Tibial nerve (tissue), 4 donors: ENCODE measurements around the gene LSM12. TPM values are rescaled to one million over a fixed set of nuclear protein-coding genes. Genes with fewer than 3 reads are reported as not detected.

ENCODE experiments used
- DNase-seq, 2 donors: peaks; one replicate each; pipeline ENCODE4 v3.0.0-alpha.2; 2019; ENCODE audit warnings: low spot score in 2 of 2
- H3K27ac ChIP-seq, 4 donors: fragments of 200-600 bp; sonication (generic) in 3 of 4; one replicate each; pipeline ENCODE4 v1.5.1; 2017 to 2019; ENCODE audit warnings: mild to moderate bottlenecking in 1 of 4
- H3K27me3 ChIP-seq, 2 donors: fragments of 200-600 bp; sonication (generic) in 1 of 2; one replicate each; pipeline versions ENCODE4 v1.5.1 to v1.6.0; 2017 to 2019
- H3K36me3 ChIP-seq, 3 donors: fragments of 200-600 bp; sonication (generic); one replicate each; pipeline ENCODE4 v1.5.1; 2018 to 2019
- H3K4me1 ChIP-seq, 4 donors: fragments of 200-600 bp; sonication (generic) in 3 of 4; one replicate each; pipeline ENCODE4 v1.5.1; 2017 to 2019
- H3K4me3 ChIP-seq, 4 donors: fragments of 200-600 bp; sonication (generic) in 3 of 4; one replicate each; pipeline ENCODE4 v1.5.1; 2017 to 2019; ENCODE audit warnings: mild to moderate bottlenecking in 1 of 4, moderate library complexity in 1 of 4
- H3K9me3 ChIP-seq, 4 donors: fragments of 200-600 bp; sonication (generic) in 3 of 4; one replicate each; pipeline ENCODE4 v1.5.1; 2017 to 2019
- EP300 ChIP-seq, 2 donors: sonication (generic); formaldehyde crosslinking; IDR thresholded peaks; one replicate each; pipeline ENCODE4 v1.6.1; 2017; ENCODE audit warnings: antibody characterized with exemption in 2 of 2, mild to moderate bottlenecking in 1 of 2
- POLR2A ChIP-seq, 2 donors: fragments of 450-650 bp; IDR thresholded peaks; one replicate each; pipeline ENCODE4 v1.6.1; 2017; ENCODE audit warnings: antibody characterized with exemption in 2 of 2, mild to moderate bottlenecking in 2 of 2, moderate library complexity in 2 of 2
- WGBS, 2 donors: methylation state at CpG; one replicate each; pipeline ENCODE4 v1.1.5; 2018; 5-methylcytosine and 5-hydroxymethylcytosine counted together
- total RNA-seq, 4 donors: library from RNA; depleted of rRNA; stranded (reverse); fragments of >200 nt; gene quantifications; one replicate each; pipeline ENCODE4 v1.1.0, GENCODE V29; 2016
- TF ChIP-seq, protein P1 (sequence below), 5 experiments: fragments of 200-600 bp in 3 of 5; fragments of 450-650 bp in 2 of 5; sonication (generic) in 3 of 5; IDR thresholded peaks; one replicate each; pipeline ENCODE4 v1.5.1; 2016 to 2019; ENCODE audit warnings: antibody characterized with exemption in 5 of 5, mild to moderate bottlenecking in 3 of 5, moderate library complexity in 2 of 5

Gene LSM12
- total RNA-seq, 4 donors from 2014 or later = 18.2 to 37.2 (median 23.9) TPM

DNA sequence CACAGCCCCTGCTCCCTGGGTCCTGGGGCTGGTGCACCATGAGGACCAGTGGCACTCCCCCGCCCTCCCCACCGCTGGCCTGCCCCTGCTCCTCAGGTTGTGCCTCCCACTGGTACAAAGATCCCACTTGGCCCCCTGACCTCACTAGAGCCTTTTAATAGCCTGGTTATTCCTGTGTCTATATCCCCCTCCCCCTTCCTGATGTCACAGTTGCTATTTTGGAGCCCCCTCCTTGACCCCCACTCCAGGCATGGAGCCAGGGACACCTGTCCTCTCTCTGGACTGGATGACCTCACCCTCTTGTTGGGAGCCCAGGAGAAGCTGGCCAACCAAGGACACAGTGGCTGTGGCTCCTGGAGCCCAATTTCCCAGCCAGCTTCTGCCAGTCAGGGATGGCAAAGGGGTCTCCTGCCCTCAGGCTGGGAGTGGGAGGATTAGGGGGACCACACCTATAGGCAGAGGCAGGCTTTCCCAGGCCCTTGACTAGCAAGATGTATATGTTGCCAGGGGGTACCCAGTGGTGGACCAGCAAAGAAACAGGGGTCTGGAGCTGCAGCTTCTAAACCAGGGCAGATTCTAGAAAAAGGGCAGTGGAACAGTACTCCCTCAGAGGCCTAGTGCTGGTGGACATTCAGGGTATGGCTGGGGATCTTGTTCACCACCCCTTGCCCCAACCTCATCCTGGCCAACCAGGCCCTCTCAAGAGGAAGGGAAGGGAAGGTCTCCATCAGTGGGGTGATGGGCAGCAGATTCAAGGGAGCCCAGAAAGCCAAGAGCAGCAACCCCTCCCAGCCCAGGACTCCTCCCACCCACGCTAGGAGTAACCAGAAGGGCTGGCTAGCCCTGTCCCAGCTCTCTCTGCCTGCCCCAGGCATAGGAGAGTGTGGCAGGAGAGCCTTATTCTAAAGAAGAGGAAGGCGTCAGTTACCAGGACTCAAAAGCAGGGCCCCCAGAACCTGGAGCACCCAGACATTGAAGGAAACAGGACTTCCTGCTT is 46.1 kb upstream of the LSM12 start:
- Histone ChIP-seq H3K4me3 (no peak overlapping the region), H3K27me3 (no peaks in the 10 kb centered on the region), H3K27ac (peak overlapping the region in 3 of 4 donors; percentile 78 to 82 (median 79)), H3K36me3 (peaks cover 0 to 42% (median 8%) of the 10 kb centered on the region in 3 donors), H3K9me3 (no peaks in the 10 kb centered on the region), H3K4me1 (peaks cover 5 to 99% (median 53%) of the 10 kb centered on the region in 4 donors)
- DNase-seq = no peak
- WGBS, 2 donors = 71 to 76% methylated on average over 4 of the region's 4 CpGs
- TF ChIP-seq EP300 (IDR thresholded peaks at IDR 0.05) (no peak), POLR2A (IDR thresholded peaks at IDR 0.05) (no peak)
- TF ChIP-seq, protein P1, sequence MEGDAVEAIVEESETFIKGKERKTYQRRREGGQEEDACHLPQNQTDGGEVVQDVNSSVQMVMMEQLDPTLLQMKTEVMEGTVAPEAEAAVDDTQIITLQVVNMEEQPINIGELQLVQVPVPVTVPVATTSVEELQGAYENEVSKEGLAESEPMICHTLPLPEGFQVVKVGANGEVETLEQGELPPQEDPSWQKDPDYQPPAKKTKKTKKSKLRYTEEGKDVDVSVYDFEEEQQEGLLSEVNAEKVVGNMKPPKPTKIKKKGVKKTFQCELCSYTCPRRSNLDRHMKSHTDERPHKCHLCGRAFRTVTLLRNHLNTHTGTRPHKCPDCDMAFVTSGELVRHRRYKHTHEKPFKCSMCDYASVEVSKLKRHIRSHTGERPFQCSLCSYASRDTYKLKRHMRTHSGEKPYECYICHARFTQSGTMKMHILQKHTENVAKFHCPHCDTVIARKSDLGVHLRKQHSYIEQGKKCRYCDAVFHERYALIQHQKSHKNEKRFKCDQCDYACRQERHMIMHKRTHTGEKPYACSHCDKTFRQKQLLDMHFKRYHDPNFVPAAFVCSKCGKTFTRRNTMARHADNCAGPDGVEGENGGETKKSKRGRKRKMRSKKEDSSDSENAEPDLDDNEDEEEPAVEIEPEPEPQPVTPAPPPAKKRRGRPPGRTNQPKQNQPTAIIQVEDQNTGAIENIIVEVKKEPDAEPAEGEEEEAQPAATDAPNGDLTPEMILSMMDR (IDR thresholded peaks at IDR 0.05) = no peak

DNA sequence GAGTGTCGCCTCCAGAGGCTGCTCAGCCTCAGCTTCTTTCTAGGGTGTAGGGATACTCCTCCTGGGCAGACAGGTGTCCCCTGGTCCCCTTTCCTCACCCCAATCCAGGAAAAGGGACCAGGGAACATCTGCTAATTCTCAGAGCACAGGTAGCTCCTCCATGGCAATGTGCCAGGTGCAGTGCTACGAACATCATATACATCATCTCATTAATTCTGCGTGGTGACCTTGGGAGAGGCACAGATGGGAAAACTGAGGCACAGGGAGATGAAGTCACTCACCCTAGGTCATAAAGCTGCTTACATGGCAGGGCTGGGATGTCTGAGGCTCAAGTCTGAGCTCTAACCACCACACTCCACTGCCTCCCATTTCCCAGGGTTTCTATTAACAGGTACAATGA is 45.3 kb upstream of the LSM12 start:
- peak overlapping the region; percentile 76 to 82 (median 78) for H3K27ac ChIP-seq
- TF ChIP-seq, protein P1 (IDR thresholded peaks at IDR 0.05) = no peak
- no peak for TF ChIP-seq POLR2A (IDR thresholded peaks at IDR 0.05)
- no peak for TF ChIP-seq EP300 (IDR thresholded peaks at IDR 0.05)
- H3K36me3 ChIP-seq = peaks cover 0 to 34% (median 8%) of the 10 kb centered on the region in 3 donors
- no peaks in the 10 kb centered on the region for H3K9me3 ChIP-seq
- no peak for DNase-seq
- H3K27me3 ChIP-seq = no peaks in the 10 kb centered on the region
- WGBS, 2 donors = 72 to 81% methylated on average over 3 of the region's 3 CpGs
- peaks cover 5 to 100% (median 54%) of the 10 kb centered on the region in 4 donors for H3K4me1 ChIP-seq
- no peak overlapping the region for H3K4me3 ChIP-seq

DNA sequence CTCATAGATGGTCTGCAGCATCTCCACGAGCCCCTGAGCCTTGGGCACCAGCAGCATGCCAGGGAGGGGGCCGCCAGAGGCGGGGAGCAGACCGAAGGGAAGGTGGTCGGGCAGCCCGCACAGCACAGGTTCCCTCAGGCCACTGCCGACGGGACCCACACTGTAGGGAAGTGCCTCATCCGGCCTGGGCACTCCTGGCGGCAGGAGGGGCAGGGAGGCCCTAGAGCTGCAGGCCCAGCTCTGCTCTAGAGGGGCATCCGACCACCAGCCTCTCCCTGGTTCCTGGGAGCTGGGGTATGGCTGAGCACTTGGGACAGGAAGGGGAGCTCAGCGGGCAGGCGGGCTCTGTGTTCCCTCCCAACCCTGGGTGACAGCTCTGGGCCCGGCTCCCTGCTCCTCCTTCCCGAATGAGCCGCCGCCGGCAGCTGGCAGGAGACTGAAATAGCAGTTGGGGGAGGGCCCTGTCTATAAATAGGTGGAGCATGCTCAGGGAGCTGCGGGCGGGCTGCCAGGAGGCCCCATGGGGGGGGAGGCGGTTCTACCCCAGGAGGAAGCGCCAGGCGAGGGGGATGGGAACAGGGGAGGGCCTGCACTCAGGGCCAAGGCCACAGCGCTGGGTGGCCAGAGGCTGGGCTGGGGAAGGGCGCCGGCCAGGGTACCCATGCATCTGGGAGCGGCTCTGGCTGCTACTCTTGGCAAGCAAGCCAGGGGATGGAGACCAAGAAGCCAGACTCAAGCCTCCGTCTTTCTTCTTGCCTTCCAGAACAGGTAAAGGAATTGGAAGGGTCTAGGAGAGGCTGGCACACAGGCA is 44.6 kb upstream of the LSM12 start:
- H3K27me3 ChIP-seq = no peaks in the 10 kb centered on the region
- H3K4me3 ChIP-seq = peak overlapping the region; percentile 19 to 35 (median 24)
- peak overlapping the region; percentile 76 to 82 (median 78) for H3K27ac ChIP-seq
- H3K4me1 ChIP-seq = peaks cover 5 to 98% (median 54%) of the 10 kb centered on the region in 4 donors
- 6 to 11% methylated on average over 8 to 22 of the region's 28 CpGs for WGBS, 2 donors
- H3K36me3 ChIP-seq = peaks cover 0 to 27% (median 8%) of the 10 kb centered on the region in 3 donors
- H3K9me3 ChIP-seq = no peaks in the 10 kb centered on the region
- peak; percentile 83 to 92 for TF ChIP-seq EP300 (IDR thresholded peaks at IDR 0.05)
- TF ChIP-seq, protein P1 (IDR thresholded peaks at IDR 0.05) = peak in 2 of 5 experiments; percentile 25 to 59
- TF ChIP-seq POLR2A (IDR thresholded peaks at IDR 0.05) = peak; percentile 19 to 87
- peak; percentile 96 to 97 for DNase-seq

DNA sequence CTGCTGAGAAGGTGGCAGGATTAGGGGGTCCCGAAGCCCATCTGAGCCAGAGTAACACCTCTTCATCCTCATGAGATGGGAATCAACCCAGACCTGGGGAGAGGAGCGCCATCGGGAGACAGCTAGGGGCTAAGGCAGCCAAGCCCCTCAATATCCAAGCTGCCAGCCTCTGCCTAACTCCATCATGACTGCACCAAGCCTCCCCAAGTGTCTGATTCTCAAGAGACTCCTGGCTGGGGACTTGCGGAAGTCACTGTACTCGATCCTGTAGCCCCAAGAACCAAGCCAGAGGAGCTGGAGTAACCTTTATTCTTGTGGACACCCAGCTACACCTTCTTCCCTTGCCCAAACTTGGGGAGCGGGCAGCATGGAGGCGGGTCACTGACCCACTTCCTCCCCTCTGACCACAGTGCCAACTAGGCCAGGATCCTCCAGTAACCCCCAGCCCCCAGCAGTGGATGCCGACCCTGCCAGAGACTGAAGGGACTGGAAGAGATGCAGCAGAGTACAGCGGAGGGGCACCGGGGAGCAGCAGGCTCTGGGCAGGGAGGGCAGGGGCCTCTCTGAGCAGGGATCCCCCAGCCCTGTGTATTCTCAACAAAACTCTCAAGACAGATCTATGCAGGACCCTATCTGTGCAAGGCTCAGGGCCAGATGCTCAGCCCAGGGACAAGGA is 43.7 kb upstream of the LSM12 start:
- Histone ChIP-seq H3K4me3 (peak overlapping the region; percentile 19 to 35 (median 24)), H3K27me3 (no peaks in the 10 kb centered on the region), H3K9me3 (no peaks in the 10 kb centered on the region), H3K36me3 (peaks cover 0 to 18% (median under 1%) of the 10 kb centered on the region in 3 donors), H3K4me1 (peaks cover 5 to 98% (median 56%) of the 10 kb centered on the region in 4 donors), H3K27ac (peak overlapping the region in 3 of 4 donors; percentile 76 to 82 (median 78))
- TF ChIP-seq, protein P1 (IDR thresholded peaks at IDR 0.05) = no peak
- no peak for TF ChIP-seq POLR2A (IDR thresholded peaks at IDR 0.05)
- no peak for TF ChIP-seq EP300 (IDR thresholded peaks at IDR 0.05)
- no peak for DNase-seq
- WGBS, 2 donors = 72 to 76% methylated on average over 8 to 10 of the region's 10 CpGs
